ENCODE data around the gene HSD17B4.

The HSD17B4 gene

GRCh38 chr5:119551819-119552218 is 99.5 kb downstream of the HSD17B4 start:
- H3K9me3 ChIP-seq (ENCODE audit: severe bottlenecking): no peaks in the 10 kb centered on the region
- no peak for TF ChIP-seq CTCF (IDR thresholded peaks at IDR 0.05; ENCODE audit: low read depth, low read length)

GRCh38 chr5:119554597-119554996 is 102.3 kb downstream of the HSD17B4 start:
- no peaks in the 10 kb centered on the region for H3K9me3 ChIP-seq (ENCODE audit: severe bottlenecking)
- no peak overlapping the region for H3K27ac ChIP-seq
- TF ChIP-seq CTCF (IDR thresholded peaks at IDR 0.05; ENCODE audit: low read depth, low read length): no peak
- no peaks in the 10 kb centered on the region for H3K27me3 ChIP-seq (ENCODE audit: insufficient read depth, low read depth, severe bottlenecking)
- no peak for DNase-seq
- H3K4me3 ChIP-seq (ENCODE audit: low read depth, low read length): no peak overlapping the region
- H3K36me3 ChIP-seq: no peaks in the 10 kb centered on the region

More at GRCh38 chr5:119551819-119552218, 99.5 kb downstream of the HSD17B4 start:
- no peak for DNase-seq
- H3K27ac ChIP-seq: no peak overlapping the region
- no peaks in the 10 kb centered on the region for H3K36me3 ChIP-seq
- H3K27me3 ChIP-seq (ENCODE audit: insufficient read depth, low read depth, severe bottlenecking): no peaks in the 10 kb centered on the region
- no peak overlapping the region for H3K4me3 ChIP-seq (ENCODE audit: low read depth, low read length)

- Histone ChIP-seq H3K27ac (no peak overlapping the region), H3K36me3 (no peaks in the 10 kb centered on the region), H3K27me3 (ENCODE audit: insufficient read depth, low read depth, severe bottlenecking) (no peaks in the 10 kb centered on the region), H3K4me3 (ENCODE audit: low read depth, low read length) (no peak overlapping the region), H3K9me3 (ENCODE audit: severe bottlenecking) (no peaks in the 10 kb centered on the region)
- no peak for TF ChIP-seq CTCF (IDR thresholded peaks at IDR 0.05; ENCODE audit: low read depth, low read length)
- DNase-seq: no peak
Measured at GRCh38 chr5:119570910-119571309, 118.6 kb downstream of the HSD17B4 start.

GRCh38 chr5:119578937-119579336 is 126.6 kb downstream of the HSD17B4 start:
- Histone ChIP-seq H3K9me3 (ENCODE audit: severe bottlenecking) (no peaks in the 10 kb centered on the region), H3K27me3 (ENCODE audit: insufficient read depth, low read depth, severe bottlenecking) (no peaks in the 10 kb centered on the region), H3K27ac (no peak overlapping the region), H3K4me3 (ENCODE audit: low read depth, low read length) (no peak overlapping the region), H3K36me3 (no peaks in the 10 kb centered on the region)
- TF ChIP-seq CTCF (IDR thresholded peaks at IDR 0.05; ENCODE audit: low read depth, low read length): peak; percentile 33; the same call in 1 of the 2 replicates
- peak; percentile 45 for DNase-seq

- Histone ChIP-seq H3K27me3 (ENCODE audit: insufficient read depth, low read depth, severe bottlenecking) (no peaks in the 10 kb centered on the region), H3K36me3 (no peaks in the 10 kb centered on the region), H3K27ac (no peak overlapping the region), H3K4me3 (ENCODE audit: low read depth, low read length) (no peak overlapping the region), H3K9me3 (ENCODE audit: severe bottlenecking) (no peaks in the 10 kb centered on the region)
- TF ChIP-seq CTCF (IDR thresholded peaks at IDR 0.05; ENCODE audit: low read depth, low read length): no peak
- DNase-seq: no peak
Measured at GRCh38 chr5:119582987-119583386, 130.7 kb downstream of the HSD17B4 start.

GRCh38 chr5:119583684-119584083 is 131.4 kb downstream of the HSD17B4 start:
- no peak for TF ChIP-seq CTCF (IDR thresholded peaks at IDR 0.05; ENCODE audit: low read depth, low read length)

More at GRCh38 chr5:119583684-119584083, 131.4 kb downstream of the HSD17B4 start:
- Histone ChIP-seq H3K36me3 (no peaks in the 10 kb centered on the region), H3K9me3 (ENCODE audit: severe bottlenecking) (no peaks in the 10 kb centered on the region), H3K27ac (no peak overlapping the region), H3K4me3 (ENCODE audit: low read depth, low read length) (no peak overlapping the region), H3K27me3 (ENCODE audit: insufficient read depth, low read depth, severe bottlenecking) (no peaks in the 10 kb centered on the region)
- DNase-seq: no peak

Data from WERI-Rb-1 (cell line).